Measurements from ENCODE around the gene ESR1. TPM values are rescaled to one million over a fixed set of nuclear protein-coding genes. Genes with fewer than 3 reads are reported as not detected.

The ESR1 gene
- under 1 TPM; 0.47 to 0.67 TPM for total RNA-seq

GRCh38 chr6:151807513-151808370 lies at the start of gene ESR1:
TSS of gene ESR1 (plus strand) at chr6:151807682. CDS start at chr6:151807913, 231 bp downstream.
- H3K27ac ChIP-seq: no peak within 1 kb of the TSS
- H3K9me3 ChIP-seq: no peaks in the 10 kb centered on the region
- TF ChIP-seq CTCF (IDR thresholded peaks at IDR 0.05): no peak
- no peaks in the 10 kb centered on the region for H3K36me3 ChIP-seq
- H3K4me1 ChIP-seq: peaks cover 0 to 28% of the 10 kb centered on the region in 2 donors
- no peak for DNase-seq (ENCODE audit: low spot score)
- H3K4me3 ChIP-seq: peak within 1 kb of the TSS; percentile 35 to 53
- peaks cover 0 to 10% of the 10 kb centered on the region in 2 donors for H3K27me3 ChIP-seq

- H3K4me1 ChIP-seq: peaks cover 0 to 12% of the 10 kb centered on the region in 2 donors
- H3K4me3 ChIP-seq: no peak overlapping the region
- no peaks in the 10 kb centered on the region for H3K9me3 ChIP-seq
- no peak for DNase-seq (ENCODE audit: low spot score)
- no peaks in the 10 kb centered on the region for H3K36me3 ChIP-seq
- no peak for TF ChIP-seq CTCF (IDR thresholded peaks at IDR 0.05)
- H3K27ac ChIP-seq: no peak overlapping the region
- no peaks in the 10 kb centered on the region for H3K27me3 ChIP-seq
Observed at GRCh38 chr6:151760486-151760885, 47.0 kb upstream of the ESR1 start.

DNA sequence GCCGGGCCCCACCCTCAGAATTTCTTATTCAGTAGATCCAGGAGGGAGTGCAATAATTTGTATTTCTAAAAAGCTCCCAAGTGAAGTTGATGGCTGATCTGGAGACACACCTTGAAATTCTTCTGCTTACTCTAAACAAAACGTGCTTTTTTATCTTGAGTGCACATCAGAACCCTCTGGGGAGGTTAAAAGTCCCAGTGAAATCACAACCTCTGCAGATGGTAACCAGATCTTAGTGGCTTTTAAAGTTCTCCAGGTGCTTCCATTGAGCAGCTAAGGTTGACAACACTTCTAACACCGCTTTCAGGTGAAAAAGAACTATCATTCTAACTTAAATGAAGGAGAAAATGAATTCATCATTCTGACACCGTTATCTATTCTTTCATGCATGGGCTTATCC lies 45.6 kb upstream of the ESR1 start:
- DNase-seq (ENCODE audit: low spot score): no peak
- TF ChIP-seq CTCF (IDR thresholded peaks at IDR 0.05): no peak
- H3K4me1 ChIP-seq: peaks cover 0 to 12% of the 10 kb centered on the region in 2 donors
- no peak overlapping the region for H3K4me3 ChIP-seq
- H3K9me3 ChIP-seq: no peaks in the 10 kb centered on the region
- H3K27ac ChIP-seq: no peak overlapping the region
- no peaks in the 10 kb centered on the region for H3K27me3 ChIP-seq
- no peaks in the 10 kb centered on the region for H3K36me3 ChIP-seq

GRCh38 chr6:151762817-151763216 lies 44.7 kb upstream of the ESR1 start:
- no peaks in the 10 kb centered on the region for H3K27me3 ChIP-seq
- DNase-seq (ENCODE audit: low spot score): no peak
- no peaks in the 10 kb centered on the region for H3K9me3 ChIP-seq
- H3K27ac ChIP-seq: peak overlapping the region in 1 of 2 donors; percentile 76
- no peaks in the 10 kb centered on the region for H3K36me3 ChIP-seq
- TF ChIP-seq CTCF (IDR thresholded peaks at IDR 0.05): no peak
- peak overlapping the region in 1 of 2 donors; percentile 36 for H3K4me3 ChIP-seq
- peaks cover 0 to 12% of the 10 kb centered on the region in 2 donors for H3K4me1 ChIP-seq

DNA sequence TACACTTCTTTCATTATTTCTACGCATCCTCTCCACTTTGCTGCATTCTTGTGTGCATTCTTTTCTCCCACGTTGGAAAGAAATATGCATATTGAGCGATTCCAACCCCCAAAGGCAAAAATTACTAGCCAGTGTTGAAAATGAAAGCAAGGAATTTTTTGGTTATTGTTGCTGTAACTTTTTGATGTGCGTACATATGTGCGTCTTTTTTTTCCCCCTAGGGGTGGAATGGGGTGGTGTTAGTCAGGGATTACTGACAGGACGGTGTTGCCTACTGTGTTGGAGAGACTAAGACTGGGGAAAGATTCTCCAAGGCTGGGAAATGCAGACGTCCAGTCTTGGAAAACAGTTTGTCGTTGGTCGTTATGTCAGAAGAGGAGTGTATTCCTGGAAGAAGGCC lies 44.2 kb upstream of the ESR1 start:
- Histone ChIP-seq H3K27ac (peak overlapping the region; percentile 73 to 76), H3K4me3 (peak overlapping the region; percentile 28 to 36)

More for the DNA sequence above, 44.2 kb upstream of the ESR1 start:
- TF ChIP-seq CTCF (IDR thresholded peaks at IDR 0.05): peak in 1 of 2 donors; percentile 44
- DNase-seq (ENCODE audit: low spot score): no peak
- Histone ChIP-seq H3K9me3 (no peaks in the 10 kb centered on the region), H3K36me3 (no peaks in the 10 kb centered on the region), H3K27me3 (no peaks in the 10 kb centered on the region), H3K4me1 (peaks cover 0 to 12% of the 10 kb centered on the region in 2 donors)
